WTC11 (cell line): ENCODE results near the gene DTNBP1.

ENCODE experiments used
- ATF1 ChIP-seq: sonication (generic); formaldehyde crosslinking; IDR thresholded peaks from 2 replicates; pipeline ENCODE4 v1.8.1; 2023; ENCODE audit warnings: mild to moderate bottlenecking, moderate library complexity, missing genetic modification reagents
- CREB1 ChIP-seq: sonication (generic); formaldehyde crosslinking; IDR thresholded peaks from 2 replicates; pipeline ENCODE4 v1.8.0; 2023; ENCODE audit warnings: mild to moderate bottlenecking, missing genetic modification reagents
- TF ChIP-seq, protein P1 (sequence below): sonication (generic); formaldehyde crosslinking; IDR thresholded peaks from 2 replicates; pipeline ENCODE4 v1.8.1; 2022; ENCODE audit warnings: low read depth, missing genetic modification reagents, borderline replicate concordance
- TF ChIP-seq, protein P2 (sequence below): sonication (generic); formaldehyde crosslinking; conservative IDR thresholded peaks from 2 replicates; pipeline ENCODE4 v1.8.1; 2022; ENCODE audit warnings: mild to moderate bottlenecking, missing genetic modification reagents

DNA sequence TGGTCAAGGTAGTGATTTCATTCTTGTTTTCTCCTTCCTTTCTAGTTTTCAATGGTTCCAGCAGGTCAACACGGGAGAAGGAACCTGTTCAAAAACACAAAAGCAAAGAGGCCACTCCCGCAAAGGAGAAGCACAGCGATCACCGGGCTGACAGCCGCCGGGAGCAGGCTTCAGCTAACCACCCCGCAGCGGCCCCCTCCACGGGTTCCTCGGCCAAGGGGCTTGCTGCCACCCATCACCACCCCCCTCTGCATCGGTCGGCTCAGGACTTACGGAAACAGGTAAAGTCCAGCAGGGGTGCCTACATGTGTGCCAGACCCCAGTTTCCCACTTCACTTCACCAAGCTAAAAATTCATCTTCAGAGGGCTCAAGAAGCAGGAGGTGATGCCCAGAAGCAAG is 175.6 kb downstream of the DTNBP1 start:
- TF ChIP-seq ATF1 (CRISPR knock-in tag), result no peak
- TF ChIP-seq, protein P1, sequence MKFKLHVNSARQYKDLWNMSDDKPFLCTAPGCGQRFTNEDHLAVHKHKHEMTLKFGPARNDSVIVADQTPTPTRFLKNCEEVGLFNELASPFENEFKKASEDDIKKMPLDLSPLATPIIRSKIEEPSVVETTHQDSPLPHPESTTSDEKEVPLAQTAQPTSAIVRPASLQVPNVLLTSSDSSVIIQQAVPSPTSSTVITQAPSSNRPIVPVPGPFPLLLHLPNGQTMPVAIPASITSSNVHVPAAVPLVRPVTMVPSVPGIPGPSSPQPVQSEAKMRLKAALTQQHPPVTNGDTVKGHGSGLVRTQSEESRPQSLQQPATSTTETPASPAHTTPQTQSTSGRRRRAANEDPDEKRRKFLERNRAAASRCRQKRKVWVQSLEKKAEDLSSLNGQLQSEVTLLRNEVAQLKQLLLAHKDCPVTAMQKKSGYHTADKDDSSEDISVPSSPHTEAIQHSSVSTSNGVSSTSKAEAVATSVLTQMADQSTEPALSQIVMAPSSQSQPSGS, result no peak
- TF ChIP-seq, protein P2, sequence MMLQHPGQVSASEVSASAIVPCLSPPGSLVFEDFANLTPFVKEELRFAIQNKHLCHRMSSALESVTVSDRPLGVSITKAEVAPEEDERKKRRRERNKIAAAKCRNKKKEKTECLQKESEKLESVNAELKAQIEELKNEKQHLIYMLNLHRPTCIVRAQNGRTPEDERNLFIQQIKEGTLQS (CRISPR knock-in tag), result no peak
- TF ChIP-seq CREB1, result no peak
